HG02970 (cell line): ENCODE measurements around the gene RANBP9.

Source experiments
- ATAC-seq: cut with Tn5 transposase; IDR thresholded peaks from one replicate; pipeline ENCODE4 v1.9.1; 2021; ENCODE audit warnings: mild to moderate bottlenecking, moderate library complexity, moderate number of reproducible peaks; ENCODE audit not compliant: unreplicated experiment, low FRiP score

RANBP9 gene

GRCh38 chr6:13711324-13711732, 307 bp downstream of the RANBP9 start:
- peak; percentile 57 for ATAC-seq

- peak; percentile 8 for ATAC-seq
These were observed 897 bp downstream of the RANBP9 start for GRCh38 chr6:13710552-13711323.

- ATAC-seq = no peak
These were observed 1.7 kb downstream of the RANBP9 start for GRCh38 chr6:13709689-13710551.

- ATAC-seq = no peak
These were observed 2.9 kb downstream of the RANBP9 start for GRCh38 chr6:13708736-13709135.

- ATAC-seq = no peak
These were observed 8.1 kb downstream of the RANBP9 start for GRCh38 chr6:13703496-13703895.

GRCh38 chr6:13702809-13703302, 8.8 kb downstream of the RANBP9 start:
- ATAC-seq = no peak

GRCh38 chr6:13700232-13700631, 11.4 kb downstream of the RANBP9 start:
- ATAC-seq = no peak

- ATAC-seq = no peak
These were observed 12.9 kb downstream of the RANBP9 start for GRCh38 chr6:13698715-13699114.

GRCh38 chr6:13697857-13698256, 13.8 kb downstream of the RANBP9 start:
- no peak for ATAC-seq

GRCh38 chr6:13696226-13696625, 15.4 kb downstream of the RANBP9 start:
- ATAC-seq = no peak

GRCh38 chr6:13695252-13695651, 16.4 kb downstream of the RANBP9 start:
- ATAC-seq = no peak

- ATAC-seq = no peak
These were observed 17.1 kb downstream of the RANBP9 start for GRCh38 chr6:13694562-13694961.

GRCh38 chr6:13689511-13690256, 22.0 kb downstream of the RANBP9 start:
- ATAC-seq = no peak

- ATAC-seq = no peak
These were observed 22.9 kb downstream of the RANBP9 start for GRCh38 chr6:13688692-13689196.

GRCh38 chr6:13687917-13688351, 23.7 kb downstream of the RANBP9 start:
- ATAC-seq = no peak

- no peak for ATAC-seq
These were observed 26.8 kb downstream of the RANBP9 start for GRCh38 chr6:13684855-13685254.

- no peak for ATAC-seq
These were observed 28.6 kb downstream of the RANBP9 start for GRCh38 chr6:13683038-13683437.

GRCh38 chr6:13682346-13682745, 29.3 kb downstream of the RANBP9 start:
- ATAC-seq = no peak

- ATAC-seq = no peak
These were observed 30.2 kb downstream of the RANBP9 start for GRCh38 chr6:13681305-13682061.
